ENCODE data around the gene OSBPL5. TPM values are rescaled to one million over a fixed set of nuclear protein-coding genes. Genes with fewer than 3 reads are reported as not detected.

Gene OSBPL5
- total and polyA plus RNA-seq, 2 donors from 2014 or later = 8.5 to 63.0 TPM

- Histone ChIP-seq H3K27me3 (ENCODE audit: control insufficient read depth, insufficient read depth, low read length) (no peaks in the 10 kb centered on the region), H3K9ac (ENCODE audit: low read length in 3 of 3) (no peak overlapping the region), H3K9me3 (ENCODE audit: control insufficient read depth in 2 of 3, insufficient read depth in 1 of 3, low read length in 3 of 3) (peaks cover 0 to 2% (median 0%) of the 10 kb centered on the region in 3 donors), H3K36me3 (ENCODE audit: control insufficient read depth in 2 of 3, insufficient read depth in 3 of 3, low read length in 3 of 3) (no peaks in the 10 kb centered on the region), H3K27ac (ENCODE audit: low read depth in 2 of 2, low read length in 2 of 2) (no peak overlapping the region), H3K4me3 (ENCODE audit: low read length in 3 of 3) (no peak overlapping the region), H3K4me1 (ENCODE audit: control insufficient read depth in 2 of 3, insufficient read depth in 2 of 3, low read depth in 1 of 3, low read length in 3 of 3) (no peaks in the 10 kb centered on the region)
- DNase-seq (peak in 1 of 5 donors; percentile 5), FAIRE-seq (no peak)
- intact Hi-C loops (cut with DNase I) = no loop called here
- no peak for TF ChIP-seq CTCF (IDR thresholded peaks at IDR 0.05; ENCODE audit: borderline replicate concordance, extremely low read depth, insufficient read depth)
Measured at GRCh38 chr11:3111919-3112690, 53.0 kb downstream of the OSBPL5 start.

- Histone ChIP-seq H3K9me3 (ENCODE audit: control insufficient read depth in 2 of 3, insufficient read depth in 1 of 3, low read length in 3 of 3) (peaks cover 0 to 2% (median 0%) of the 10 kb centered on the region in 3 donors), H3K9ac (ENCODE audit: low read length in 3 of 3) (no peak overlapping the region), H3K4me3 (ENCODE audit: low read length in 3 of 3) (no peak overlapping the region), H3K36me3 (ENCODE audit: control insufficient read depth in 2 of 3, insufficient read depth in 3 of 3, low read length in 3 of 3) (no peaks in the 10 kb centered on the region), H3K27me3 (ENCODE audit: control insufficient read depth, insufficient read depth, low read length) (no peaks in the 10 kb centered on the region), H3K27ac (ENCODE audit: low read depth in 2 of 2, low read length in 2 of 2) (no peak overlapping the region), H3K4me1 (ENCODE audit: control insufficient read depth in 2 of 3, insufficient read depth in 2 of 3, low read depth in 1 of 3, low read length in 3 of 3) (no peaks in the 10 kb centered on the region)
- DNase-seq (no peak), FAIRE-seq (no peak)
- intact Hi-C loops (cut with DNase I) = no loop called here
- TF ChIP-seq CTCF (IDR thresholded peaks at IDR 0.05; ENCODE audit: borderline replicate concordance, extremely low read depth, insufficient read depth) = no peak
Measured at GRCh38 chr11:3111466-3111865, 53.6 kb downstream of the OSBPL5 start.

- FAIRE-seq (no peak), DNase-seq (peak in 3 of 5 donors; percentile 13 to 55 (median 45))
- Histone ChIP-seq H3K4me3 (ENCODE audit: low read length in 3 of 3) (no peak overlapping the region), H3K9ac (ENCODE audit: low read length in 3 of 3) (no peak overlapping the region), H3K4me1 (ENCODE audit: control insufficient read depth in 2 of 3, insufficient read depth in 2 of 3, low read depth in 1 of 3, low read length in 3 of 3) (no peaks in the 10 kb centered on the region), H3K36me3 (ENCODE audit: control insufficient read depth in 2 of 3, insufficient read depth in 3 of 3, low read length in 3 of 3) (no peaks in the 10 kb centered on the region), H3K9me3 (ENCODE audit: control insufficient read depth in 2 of 3, insufficient read depth in 1 of 3, low read length in 3 of 3) (no peaks in the 10 kb centered on the region), H3K27me3 (ENCODE audit: control insufficient read depth, insufficient read depth, low read length) (no peaks in the 10 kb centered on the region), H3K27ac (ENCODE audit: low read depth in 2 of 2, low read length in 2 of 2) (no peak overlapping the region)
- peak; percentile 51 for TF ChIP-seq CTCF (IDR thresholded peaks at IDR 0.05; ENCODE audit: borderline replicate concordance, extremely low read depth, insufficient read depth)
- intact Hi-C loops (cut with DNase I) = no loop called here
Measured at GRCh38 chr11:3109921-3110706, 55.0 kb downstream of the OSBPL5 start.
